Activated T-cell treated with anti-CD3 and anti-CD28 coated beads for 24 hours (primary cell): ENCODE data around the gene FNIP1.
"Not testable (repeated sequence)": the region's sequence is repeated elsewhere in the genome, so short reads cannot be mapped to it uniquely, and the experiment has no call there.

Experiments
- DNase-seq: peaks from one replicate; pipeline ENCODE4 v3.0.0-alpha.2; 2020; ENCODE audit warnings: low read depth

Gene FNIP1

GRCh38 chr5:131607418-131607817, 189.4 kb downstream of the FNIP1 start:
- no peak for DNase-seq

- DNase-seq, result no peak
Measured at GRCh38 chr5:131605086-131605485, 191.7 kb downstream of the FNIP1 start.

GRCh38 chr5:131595088-131596033, 201.5 kb downstream of the FNIP1 start:
- DNase-seq, result peak; percentile 4

GRCh38 chr5:131593921-131594320, 202.9 kb downstream of the FNIP1 start:
- DNase-seq, result no peak

GRCh38 chr5:131593436-131593835, 203.4 kb downstream of the FNIP1 start:
- DNase-seq, result not testable (repeated sequence)
